ENCODE measurements around the gene ADAR.

DNA sequence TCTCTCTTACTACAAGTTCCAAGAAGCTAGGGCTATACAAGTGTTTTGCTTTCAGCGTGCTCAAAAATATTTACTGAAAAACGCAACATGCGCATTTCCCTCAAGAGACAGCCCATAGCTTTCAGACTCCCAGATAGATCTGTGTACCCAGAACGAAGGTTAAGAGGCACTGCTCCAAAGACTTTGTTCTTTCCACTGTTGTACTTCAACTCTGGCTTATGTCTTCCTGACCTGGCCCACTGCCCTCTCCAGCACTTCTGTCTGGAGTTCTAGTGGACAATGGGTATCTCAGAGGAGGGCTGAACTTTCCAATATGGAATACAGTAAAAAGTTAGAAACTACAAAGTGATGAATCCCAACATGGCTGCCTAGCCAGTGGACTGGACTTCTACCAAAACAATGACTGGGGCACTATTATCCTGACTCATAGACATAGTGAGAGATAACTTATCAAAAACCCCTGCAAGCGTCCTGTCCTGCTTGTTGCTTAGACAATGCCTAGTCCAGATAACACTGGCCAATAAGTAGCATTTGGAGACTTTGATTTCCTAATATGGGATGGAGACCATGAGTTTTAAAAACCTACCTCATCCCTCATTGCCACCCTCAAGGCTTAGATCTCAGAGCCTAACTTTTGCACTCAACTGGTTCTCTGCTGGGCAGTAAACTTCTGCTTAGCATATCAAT lies 8.8 kb upstream of the ADAR start:
- no peak for TF ChIP-seq PHF8 (conservative IDR thresholded peaks at IDR 0.05; ENCODE audit: low read depth, low read length)
- no peak for TF ChIP-seq POLR2A (IDR thresholded peaks at IDR 0.05; ENCODE audit: control extremely low read depth in 1 of 2, low read depth in 2 of 2, low read length in 2 of 2)
